GM10266 (cell line): ENCODE measurements around the gene RBPJ.
"Not testable (repeated sequence)": the region's sequence is repeated elsewhere in the genome, so short reads cannot be mapped to it uniquely, and the experiment has no call there.

Experiments used
- DNase-seq: peaks from one replicate; pipeline ENCODE4 v3.0.0; 2012; ENCODE audit errors: extremely low spot score
- TF ChIP-seq, protein P1 (sequence below): IDR thresholded peaks from 2 replicates; pipeline ENCODE4 v1.5.1; 2012; ENCODE audit warnings: mild to moderate bottlenecking, low read depth; ENCODE audit not compliant: control insufficient read depth, insufficient read depth; ENCODE audit errors: missing control alignments

RBPJ gene

DNA sequence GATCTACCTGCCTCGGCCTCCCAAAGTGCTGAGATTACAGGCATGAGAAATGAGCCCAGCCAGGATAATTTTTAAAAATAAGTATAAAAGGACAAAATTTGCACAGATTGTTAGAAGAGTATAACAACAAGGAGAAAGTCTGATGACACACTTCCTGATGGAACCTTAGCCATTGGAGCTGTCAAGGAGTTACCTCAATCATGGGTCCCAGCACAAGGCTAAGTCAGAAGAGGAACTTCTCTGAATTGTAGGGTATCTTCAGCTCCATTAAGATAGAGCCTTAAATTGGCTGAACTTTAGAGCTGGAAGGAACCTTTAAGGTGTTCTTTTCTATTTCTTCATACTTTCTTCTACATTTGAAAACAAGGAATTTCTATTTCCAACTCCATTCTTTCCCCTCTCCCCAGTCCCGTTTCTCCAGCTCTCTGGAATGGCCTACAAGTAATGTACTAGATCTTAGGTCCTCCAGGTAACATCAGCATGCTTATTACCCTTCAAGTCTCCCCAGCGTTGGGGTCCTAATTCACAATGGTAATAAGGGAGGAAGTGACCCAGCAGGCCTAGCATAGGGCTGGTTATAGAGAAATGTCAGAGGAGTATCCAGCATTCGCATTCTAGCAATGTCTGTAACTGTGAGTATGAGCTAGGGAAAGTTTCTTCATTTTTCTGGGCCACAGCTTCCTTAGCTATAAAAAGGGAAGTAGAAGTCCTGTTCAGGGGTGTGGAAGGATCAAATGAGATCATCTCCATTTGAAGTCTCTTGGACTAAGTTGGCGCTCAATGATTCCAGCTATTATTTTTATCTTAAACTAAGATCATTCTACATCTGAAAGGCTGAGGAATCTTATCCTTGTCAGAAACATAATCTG, 18.5 kb upstream of the RBPJ start:
- DNase-seq: no peak
- TF ChIP-seq, protein P1, sequence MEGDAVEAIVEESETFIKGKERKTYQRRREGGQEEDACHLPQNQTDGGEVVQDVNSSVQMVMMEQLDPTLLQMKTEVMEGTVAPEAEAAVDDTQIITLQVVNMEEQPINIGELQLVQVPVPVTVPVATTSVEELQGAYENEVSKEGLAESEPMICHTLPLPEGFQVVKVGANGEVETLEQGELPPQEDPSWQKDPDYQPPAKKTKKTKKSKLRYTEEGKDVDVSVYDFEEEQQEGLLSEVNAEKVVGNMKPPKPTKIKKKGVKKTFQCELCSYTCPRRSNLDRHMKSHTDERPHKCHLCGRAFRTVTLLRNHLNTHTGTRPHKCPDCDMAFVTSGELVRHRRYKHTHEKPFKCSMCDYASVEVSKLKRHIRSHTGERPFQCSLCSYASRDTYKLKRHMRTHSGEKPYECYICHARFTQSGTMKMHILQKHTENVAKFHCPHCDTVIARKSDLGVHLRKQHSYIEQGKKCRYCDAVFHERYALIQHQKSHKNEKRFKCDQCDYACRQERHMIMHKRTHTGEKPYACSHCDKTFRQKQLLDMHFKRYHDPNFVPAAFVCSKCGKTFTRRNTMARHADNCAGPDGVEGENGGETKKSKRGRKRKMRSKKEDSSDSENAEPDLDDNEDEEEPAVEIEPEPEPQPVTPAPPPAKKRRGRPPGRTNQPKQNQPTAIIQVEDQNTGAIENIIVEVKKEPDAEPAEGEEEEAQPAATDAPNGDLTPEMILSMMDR: no peak

DNA sequence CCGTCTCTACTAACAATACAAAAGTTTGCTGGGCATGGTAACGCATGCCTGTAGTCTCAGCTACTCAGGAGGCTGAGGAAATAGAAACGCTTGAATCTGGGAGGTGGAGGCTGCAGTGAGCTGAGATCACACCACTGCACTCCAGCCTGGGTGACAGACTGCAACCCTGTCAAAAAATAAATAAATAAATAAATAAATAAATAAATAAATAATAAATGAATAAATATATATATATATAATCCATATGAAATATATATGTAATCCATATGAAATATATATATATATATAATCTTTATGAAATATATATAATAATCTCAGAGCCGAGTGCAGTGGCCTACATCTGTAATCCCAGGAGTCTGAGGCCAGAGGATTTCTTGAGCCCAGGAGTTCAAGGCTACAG, 17.8 kb upstream of the RBPJ start:
- TF ChIP-seq, protein P1: no peak
- no peak for DNase-seq

DNA sequence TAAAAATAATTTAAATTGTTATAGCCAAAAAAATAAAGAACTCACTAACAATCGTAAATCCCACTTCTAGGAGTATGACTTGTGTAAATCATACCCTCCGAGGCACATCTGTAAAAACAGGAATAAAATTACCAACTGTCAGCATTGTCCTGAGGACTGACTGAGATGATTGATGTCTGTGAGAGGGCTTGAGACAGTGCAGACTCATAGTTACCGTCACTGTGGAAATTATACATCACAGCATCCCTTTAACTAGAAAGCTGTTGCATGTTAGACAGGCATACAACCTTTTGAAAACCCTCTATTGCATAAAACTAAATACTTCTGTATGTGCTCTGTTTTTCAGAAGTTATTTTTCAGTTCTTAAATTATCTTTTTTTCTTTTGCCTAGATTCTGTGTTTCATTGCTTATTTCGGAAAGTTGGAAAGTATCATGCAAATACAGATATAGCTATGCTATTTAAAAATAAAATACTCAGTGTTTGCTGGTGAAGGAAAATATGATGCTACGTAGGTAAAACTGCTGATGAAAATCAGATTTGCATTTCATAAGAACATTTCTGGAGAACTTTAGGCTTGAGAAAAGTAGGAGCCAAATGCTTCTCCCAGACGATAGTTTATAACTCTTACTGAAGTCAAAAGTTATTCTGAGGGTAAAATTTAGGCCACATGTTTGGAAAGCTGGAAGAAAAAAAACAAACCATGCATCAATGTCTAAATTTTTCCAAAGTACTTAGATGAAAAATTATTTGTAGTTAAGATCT, 13.6 kb upstream of the RBPJ start:
- TF ChIP-seq, protein P1: no peak
- DNase-seq: no peak

DNA sequence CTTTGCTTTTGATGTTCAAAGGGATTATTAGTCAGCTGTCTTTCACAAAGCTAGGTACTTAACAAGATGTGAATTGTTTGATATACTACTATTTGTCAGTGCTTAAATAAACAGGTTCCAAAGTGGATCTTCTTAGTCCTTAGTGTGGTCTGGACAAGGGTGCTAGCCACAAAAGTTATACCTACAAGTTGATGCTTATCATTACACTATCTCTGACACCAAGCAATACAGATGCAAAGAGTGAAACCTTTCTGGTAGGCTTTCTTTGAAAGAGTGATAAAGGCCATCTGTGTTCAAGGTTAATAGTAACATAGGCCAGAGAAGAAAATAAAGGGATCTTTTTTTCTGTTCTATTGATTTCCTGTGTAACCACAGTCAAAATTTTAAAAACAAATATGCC, 12.2 kb upstream of the RBPJ start:
- TF ChIP-seq, protein P1: no peak
- no peak for DNase-seq

DNA sequence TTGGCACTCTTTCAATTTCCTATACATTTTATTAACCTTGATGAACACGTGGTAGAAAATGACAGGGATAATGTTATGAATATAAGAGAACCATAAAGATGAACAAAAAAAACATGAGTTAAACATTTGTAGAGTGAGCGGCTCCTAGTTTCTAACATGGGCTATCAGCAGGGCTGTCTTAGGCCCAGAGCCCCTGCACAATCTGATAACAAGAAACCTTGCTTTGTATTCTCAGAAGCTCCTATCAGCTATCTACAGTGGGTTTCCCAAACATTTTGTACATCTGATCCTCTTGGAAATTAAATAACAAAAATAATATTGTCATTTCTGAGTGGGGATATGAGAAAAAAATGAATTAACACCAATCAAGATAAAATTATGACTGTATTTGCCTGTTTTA, 10.6 kb upstream of the RBPJ start:
- TF ChIP-seq, protein P1: no peak
- DNase-seq: no peak

DNA sequence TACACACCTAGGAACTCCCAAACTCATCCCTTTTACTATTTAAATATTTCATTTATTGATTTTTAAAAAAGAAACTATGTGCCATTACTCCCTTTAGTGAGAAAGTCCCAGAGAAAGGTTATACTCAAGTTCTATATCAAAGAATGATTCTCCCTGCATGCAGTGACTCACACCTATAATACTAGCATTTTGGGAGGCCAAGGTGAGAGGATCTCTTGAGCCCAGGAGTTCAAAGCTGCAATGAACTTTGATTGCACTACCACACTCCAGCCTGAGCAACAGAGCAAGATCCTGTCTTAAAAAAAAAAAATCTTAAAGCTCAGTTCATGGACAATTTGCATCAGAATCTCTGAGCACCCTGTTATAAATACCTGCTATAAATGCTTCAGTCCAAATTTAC, 9.2 kb upstream of the RBPJ start:
- TF ChIP-seq, protein P1: no peak
- DNase-seq: no peak

DNA sequence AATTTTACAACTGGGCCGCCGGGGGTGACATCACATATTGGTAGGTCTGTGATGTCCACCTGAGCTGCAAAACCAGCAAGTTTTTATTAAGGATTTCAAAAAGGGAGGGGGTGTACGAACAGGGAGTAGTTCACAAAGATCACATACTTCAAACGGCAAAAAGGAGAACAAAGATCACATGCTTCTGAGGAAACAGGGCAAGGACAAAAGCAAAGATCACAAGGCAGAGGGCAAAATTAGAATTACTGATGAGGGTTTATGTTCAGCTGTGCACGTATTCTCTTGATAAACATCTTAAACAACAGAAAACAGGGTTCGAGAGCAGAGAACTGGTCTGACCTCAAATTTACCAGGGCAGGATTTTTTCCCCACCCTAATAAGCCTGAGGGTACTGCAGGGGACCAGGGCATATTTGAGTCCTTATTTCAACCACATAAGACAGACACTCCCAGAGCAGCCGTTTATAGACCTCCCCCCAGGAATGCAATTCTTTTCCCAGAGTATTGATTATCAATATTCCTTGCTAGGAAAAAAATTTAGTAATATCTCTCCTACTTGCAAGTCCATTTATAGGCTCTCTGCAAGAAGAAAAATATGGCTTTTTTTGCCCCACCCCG, 5.4 kb upstream of the RBPJ start:
- DNase-seq: not testable (repeated sequence)
